Motor neuron (in vitro differentiated cells): ENCODE results near the gene SPON1. TPM values are rescaled to one million over a fixed set of nuclear protein-coding genes. Genes with fewer than 3 reads are reported as not detected.
"Not testable (repeated sequence)": the region's sequence is repeated elsewhere in the genome, so short reads cannot be mapped to it uniquely, and the experiment has no call there.

Source experiments
- ATAC-seq, 8 experiments: fragments of 200-7000 bp; cut with Tn5 transposase; replicated peaks in 6 of 8; 2 replicates each; pipeline ENCODE4 v1.8.0; 2021; ENCODE audit warnings: mild to moderate bottlenecking in 8 of 8, moderate library complexity in 8 of 8
- H3K27ac ChIP-seq, 2 donors: fragments of 250-450 bp; sonication (Bioruptor Pico); 2 replicates each; pipeline ENCODE4 v1.9.0; 2021; ENCODE audit warnings: antibody characterized with exemption in 2 of 2, mild to moderate bottlenecking in 2 of 2, moderate library complexity in 1 of 2
- H3K4me1 ChIP-seq, 2 donors: fragments of 250-450 bp; sonication (Bioruptor Pico); replicated peaks in 1 of 2; 2 replicates each; pipeline ENCODE4 v1.6.1; 2021; ENCODE audit warnings: antibody characterized with exemption in 2 of 2, mild to moderate bottlenecking in 2 of 2, moderate library complexity in 1 of 2
- H3K4me3 ChIP-seq, 5 donors: fragments of 250-450 bp; sonication (Bioruptor Pico); 2 replicates each; pipeline ENCODE4 v1.9.0; 2021; ENCODE audit warnings: antibody characterized with exemption in 5 of 5, mild to moderate bottlenecking in 5 of 5, moderate library complexity in 4 of 5
- WGBS, 10 experiments: fragments of 450-650 bp; shearing (Covaris generic); methylation state at CpG; one replicate each; pipeline ENCODE4 v1.0.0; 2022; 5-methylcytosine and 5-hydroxymethylcytosine counted together
- in situ Hi-C, 9 experiments: fragments of 400-800 bp; cut with MboI; loops; one replicate each; pipeline ENCODE4 v1.15.0; 2021; ENCODE audit warnings: low sequenced_read_pairs in 9 of 9, low pct_unique_long_range_greater_than_20kb in 2 of 9; ENCODE audit not compliant: unreplicated experiment in 9 of 9
- total RNA-seq, 8 experiments: library from RNA; unstranded; fragments of 300-600 nt; gene quantifications; 2 replicates each; pipeline versions ENCODE4 v1.2.3 to v1.2.4, GENCODE V29; 2022

SPON1 gene
- total RNA-seq, 8 experiments from 2014 or later: 0.41 to 294 (median 9.5) TPM

- H3K4me1 ChIP-seq: peaks cover 28 to 33% of the 10 kb centered on the region in 2 donors
- in situ Hi-C loops: no loop called here
- H3K27ac ChIP-seq: peak overlapping the region in 1 of 2 donors; percentile 31
- ATAC-seq: peak in 5 of 8 experiments; percentile 67 to 93 (median 81)
- H3K4me3 ChIP-seq: no peak overlapping the region
- WGBS, 10 experiments: 0 to 33% (median 13%) methylated on average over 1 to 2 of the region's 3 CpGs; no CpG with 5 or more reads in 5 of the 10 experiments
Observed at GRCh38 chr11:13929395-13929891, 33.1 kb upstream of the SPON1 start.

- Histone ChIP-seq H3K4me3 (no peak overlapping the region), H3K4me1 (peaks cover 19 to 20% of the 10 kb centered on the region in 2 donors), H3K27ac (no peak overlapping the region)
- in situ Hi-C loops: no loop called here
- 0 to 100% (median 92%) methylated on average over 1 to 3 of the region's 4 CpGs; no CpG with 5 or more reads in 3 of the 10 experiments for WGBS, 10 experiments
- ATAC-seq: no peak
Observed at GRCh38 chr11:13931356-13931755, 31.2 kb upstream of the SPON1 start.

DNA sequence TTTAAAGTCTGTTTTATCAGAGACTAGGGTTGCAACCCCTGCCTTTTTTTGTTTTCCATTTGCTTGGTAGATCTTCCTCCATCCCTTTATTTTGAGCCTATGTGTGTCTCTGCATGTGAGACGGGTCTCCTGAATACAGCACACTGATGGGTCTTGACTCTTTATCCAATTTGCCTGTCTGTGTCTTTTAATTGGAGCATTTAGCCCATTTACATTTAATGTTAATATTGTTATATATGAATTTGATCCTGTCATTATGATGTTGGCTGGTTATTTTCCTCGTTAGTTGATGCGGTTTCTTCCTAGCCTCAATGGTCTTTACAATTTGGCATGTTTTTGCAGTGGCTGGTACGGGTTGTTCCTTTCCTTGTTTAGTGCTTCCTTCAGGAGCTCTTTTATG, 25.4 kb upstream of the SPON1 start:
- H3K27ac ChIP-seq, in situ Hi-C loops, H3K4me3 ChIP-seq, ATAC-seq: not testable (repeated sequence)
- WGBS, 10 experiments: 80 to 100% (median 93%) methylated on average over 1 to 2 of the region's 4 CpGs; no CpG with 5 or more reads in 6 of the 10 experiments
- peaks cover 16 to 17% of the 10 kb centered on the region in 2 donors for H3K4me1 ChIP-seq

DNA sequence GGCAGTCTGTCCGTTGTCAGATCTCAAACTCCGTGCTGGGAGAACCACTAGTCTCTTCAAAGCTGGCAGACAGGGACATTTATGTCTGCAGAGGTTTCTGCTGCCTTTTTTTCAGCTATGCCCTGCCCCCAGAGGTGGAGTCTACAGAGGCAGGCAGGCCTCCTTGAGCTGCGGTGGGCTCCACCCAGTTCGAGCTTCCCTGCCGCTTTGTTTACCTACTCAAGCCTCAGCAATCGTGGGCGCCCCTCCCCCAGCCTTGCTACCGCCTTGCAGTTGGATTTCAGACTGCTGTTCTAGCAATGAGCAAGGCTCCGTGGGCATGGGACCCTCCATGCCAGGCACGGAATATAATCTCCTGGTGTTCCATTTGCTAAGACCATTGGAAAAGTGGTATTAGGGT, 23.7 kb upstream of the SPON1 start:
- H3K27ac ChIP-seq, H3K4me3 ChIP-seq, ATAC-seq, in situ Hi-C loops: not testable (repeated sequence)
- peaks cover 16 to 17% of the 10 kb centered on the region in 2 donors for H3K4me1 ChIP-seq
- WGBS, 10 experiments: 67 to 100% (median 80%) methylated on average over 1 to 5 of the region's 10 CpGs; no CpG with 5 or more reads in 5 of the 10 experiments

DNA sequence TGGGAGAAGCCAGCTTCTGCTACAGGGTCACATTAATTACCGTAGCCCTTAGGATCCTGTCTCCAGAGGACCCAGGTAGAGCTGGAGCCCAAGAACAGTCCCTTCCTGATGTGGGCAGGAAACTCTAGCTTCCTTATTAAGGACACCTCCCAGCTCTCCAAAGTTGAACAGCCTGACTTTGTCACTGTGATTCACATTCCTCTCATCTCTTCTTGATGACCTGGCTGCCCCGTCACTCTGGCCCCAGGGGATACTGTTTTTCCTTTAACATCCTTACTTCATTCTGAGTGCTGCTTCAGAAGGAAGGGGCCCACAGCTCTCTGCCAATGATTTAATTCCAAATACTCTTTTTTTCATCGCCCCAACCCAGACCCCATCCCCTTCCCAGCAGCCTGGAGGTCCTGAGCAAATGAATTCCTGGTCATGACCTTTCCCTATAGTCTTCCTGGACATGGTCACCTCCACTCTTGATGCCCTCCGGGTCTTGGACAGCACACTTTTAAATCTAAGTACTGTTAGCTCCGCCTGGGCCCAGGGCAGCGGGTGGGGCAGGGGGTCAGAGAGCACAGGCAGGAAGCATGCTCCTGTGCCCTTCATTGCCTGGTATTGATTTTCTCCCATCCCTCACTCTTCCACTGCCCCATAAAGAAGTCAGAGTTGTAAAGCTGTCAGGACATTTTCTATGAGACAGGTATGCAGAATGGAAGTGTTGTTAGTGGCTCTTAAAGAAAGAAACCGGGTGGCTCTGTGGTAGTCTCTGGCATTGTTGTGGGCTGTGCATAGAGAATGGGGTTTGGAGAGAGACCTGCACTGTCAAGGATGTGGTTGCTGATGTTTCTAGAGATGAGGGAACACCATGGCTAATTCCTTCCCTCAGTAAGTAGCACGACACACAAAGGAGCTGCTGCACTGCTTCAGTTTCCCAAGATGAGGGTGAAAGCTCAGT, 22.3 kb upstream of the SPON1 start:
- peak in 3 of 8 experiments; percentile 9 to 28 (median 26) for ATAC-seq
- Histone ChIP-seq H3K27ac (peak overlapping the region in 1 of 2 donors; percentile 61), H3K4me3 (no peak overlapping the region), H3K4me1 (peaks cover 25% of the 10 kb centered on the region in 2 donors)
- 0 to 100% (median 67%) methylated on average over 1 to 6 of the region's 8 CpGs; no CpG with 5 or more reads in 1 of the 10 experiments for WGBS, 10 experiments
- in situ Hi-C loops: no loop called here

GRCh38 chr11:13940907-13941256, 21.6 kb upstream of the SPON1 start:
- H3K4me1 ChIP-seq: peaks cover 31% of the 10 kb centered on the region in 2 donors
- WGBS, 10 experiments: 20 to 100% (median 83%) methylated on average over 1 of the region's 1 CpG; no CpG with 5 or more reads in 5 of the 10 experiments
- in situ Hi-C loops: no loop called here
- no peak overlapping the region for H3K27ac ChIP-seq
- H3K4me3 ChIP-seq: no peak overlapping the region
- no peak for ATAC-seq

DNA sequence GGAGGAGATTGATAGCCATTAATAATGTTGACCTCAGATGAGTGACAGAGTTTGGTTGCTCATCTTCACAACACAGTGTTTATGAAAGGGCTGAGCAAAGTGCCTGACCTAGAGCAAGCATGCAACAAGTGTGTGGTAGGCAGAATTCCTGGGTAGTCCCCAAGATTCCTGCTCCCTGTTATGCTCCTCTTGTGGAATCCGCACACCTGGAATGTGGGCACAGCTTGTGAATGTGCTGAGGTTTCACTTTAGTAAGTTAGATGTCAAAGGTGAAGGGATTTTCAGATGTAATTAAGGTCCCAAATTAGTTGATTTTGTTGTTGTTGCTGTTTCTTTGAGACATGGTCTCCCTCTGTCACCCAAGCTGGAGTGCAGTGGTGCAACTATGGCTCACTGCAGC, 20.7 kb upstream of the SPON1 start:
- H3K4me3 ChIP-seq: no peak overlapping the region
- ATAC-seq: no peak
- in situ Hi-C loops: no loop called here
- no peak overlapping the region for H3K27ac ChIP-seq
- 90 to 100% (median 100%) methylated on average over 1 of the region's 1 CpG; no CpG with 5 or more reads in 4 of the 10 experiments for WGBS, 10 experiments
- peaks cover 32% of the 10 kb centered on the region in 2 donors for H3K4me1 ChIP-seq

- in situ Hi-C loops: no loop called here
- H3K27ac ChIP-seq: no peak overlapping the region
- no peak for ATAC-seq
- no peak overlapping the region for H3K4me3 ChIP-seq
- peaks cover 32% of the 10 kb centered on the region in 2 donors for H3K4me1 ChIP-seq
- 13 to 100% (median 83%) methylated on average over 1 of the region's 1 CpG; no CpG with 5 or more reads in 5 of the 10 experiments for WGBS, 10 experiments
Observed at GRCh38 chr11:13942378-13942777, 20.1 kb upstream of the SPON1 start.

DNA sequence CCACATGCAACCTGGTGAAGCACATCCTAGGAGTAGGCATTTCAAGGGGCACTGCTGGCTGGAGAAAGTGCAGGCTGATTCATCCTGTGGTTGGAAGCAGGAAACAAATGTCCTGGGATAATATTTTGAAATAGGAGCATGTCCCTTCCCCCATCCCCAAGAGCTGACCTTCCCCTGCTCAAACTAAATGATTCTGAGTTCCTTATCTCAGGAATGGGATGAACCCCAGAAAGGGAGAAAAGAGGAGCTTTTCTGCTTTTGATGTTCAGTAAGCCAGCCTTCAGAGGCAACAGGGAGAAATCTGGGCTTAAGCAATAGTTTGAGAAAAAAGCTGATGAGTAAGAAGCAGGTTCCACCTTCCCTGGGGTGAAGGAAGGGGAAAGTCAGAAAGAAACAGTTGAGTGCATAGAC, 19.5 kb upstream of the SPON1 start:
- no peak for ATAC-seq
- no peak overlapping the region for H3K27ac ChIP-seq
- in situ Hi-C loops: no loop called here

GRCh38 chr11:13944016-13944415, 18.5 kb upstream of the SPON1 start:
- peaks cover 32% of the 10 kb centered on the region in 2 donors for H3K4me1 ChIP-seq
- ATAC-seq: no peak
- H3K27ac ChIP-seq: no peak overlapping the region
- 28 to 100% (median 95%) methylated on average over 1 to 2 of the region's 3 CpGs; no CpG with 5 or more reads in 2 of the 10 experiments for WGBS, 10 experiments
- in situ Hi-C loops: no loop called here
- H3K4me3 ChIP-seq: no peak overlapping the region

More for the DNA sequence above, 19.5 kb upstream of the SPON1 start:
- Histone ChIP-seq H3K4me1 (peaks cover 32% of the 10 kb centered on the region in 2 donors), H3K4me3 (no peak overlapping the region)

DNA sequence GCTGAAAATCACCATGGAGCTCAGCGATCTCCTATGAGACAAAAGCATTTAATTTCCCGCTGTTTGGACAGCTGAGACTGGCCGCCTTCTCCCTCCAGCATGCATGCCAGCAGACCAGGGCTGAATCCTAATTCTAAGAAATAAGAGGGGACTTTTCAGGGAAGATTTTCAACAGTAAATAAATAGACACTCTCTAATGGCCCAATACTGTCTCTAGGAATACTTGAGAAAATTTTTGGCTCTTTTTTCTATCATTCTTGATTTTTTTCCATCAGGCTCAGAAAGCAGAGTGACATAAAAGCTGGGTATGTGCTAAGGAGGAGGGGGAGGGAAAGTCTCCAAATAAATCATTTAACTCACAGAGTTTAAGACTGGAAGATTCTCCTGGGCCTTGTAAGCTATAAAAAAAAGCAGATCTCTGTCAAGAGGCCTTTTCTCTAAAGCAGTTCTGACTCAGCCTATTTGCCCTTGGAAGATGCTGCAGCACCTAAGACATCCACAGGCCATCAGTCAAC, 17.6 kb upstream of the SPON1 start:
- Histone ChIP-seq H3K4me3 (no peak overlapping the region), H3K4me1 (peaks cover 23 to 25% of the 10 kb centered on the region in 2 donors), H3K27ac (no peak overlapping the region)
- peak in 5 of 8 experiments; percentile 87 to 91 (median 90) for ATAC-seq
- 0 to 60% (median 40%) methylated on average over 1 to 3 of the region's 3 CpGs; no CpG with 5 or more reads in 3 of the 10 experiments for whole genome bisulfite sequencing, 10 experiments
- in situ Hi-C loops: no loop called here

GRCh38 chr11:13947379-13947778, 15.1 kb upstream of the SPON1 start:
- in situ Hi-C loops: no loop called here
- no peak for ATAC-seq
- Histone ChIP-seq H3K4me3 (no peak overlapping the region), H3K4me1 (peaks cover 15 to 16% of the 10 kb centered on the region in 2 donors), H3K27ac (no peak overlapping the region)

GRCh38 chr11:13949876-13950275, 12.6 kb upstream of the SPON1 start:
- no peak overlapping the region for H3K27ac ChIP-seq
- no peak for ATAC-seq
- H3K4me1 ChIP-seq: peaks cover 15 to 17% of the 10 kb centered on the region in 2 donors
- in situ Hi-C loops: loop anchor here in 4 of 9 experiments (10.0 to 25.0 kb wide), 2 partner anchors 287 to 305 kb away; no protein-coding TSS in a partner anchor
- H3K4me3 ChIP-seq: no peak overlapping the region
- WGBS, 10 experiments: 55 to 100% (median 92%) methylated on average over 1 to 2 of the region's 2 CpGs; no CpG with 5 or more reads in 5 of the 10 experiments
